ENCODE data around the gene FGG. TPM values are rescaled to one million over a fixed set of nuclear protein-coding genes. Genes with fewer than 3 reads are reported as not detected.

The FGG gene
- total and polyA plus RNA-seq, 2 of the 8 experiments (the other 6 are each of a cell fraction or from before 2014, with no cell fraction given), result not detected

- Histone ChIP-seq H4K8ac (ENCODE audit: extremely low read depth, insufficient read depth, low read length) (no peak overlapping the region), H2BK12ac (ENCODE audit: low read depth, low read length) (no peak overlapping the region), H2AK5ac (ENCODE audit: low read depth, low read length) (no peak overlapping the region), H4K20me1 (replicated peaks in 1 of 2; ENCODE audit: control insufficient read depth in 1 of 2, insufficient read depth in 2 of 2, low read length in 2 of 2) (no peaks in the 10 kb centered on the region), H2BK120ac (replicated peaks; ENCODE audit: low read depth, low read length) (no peak overlapping the region), H3K79me1 (ENCODE audit: low read depth, low read length) (no peaks in the 10 kb centered on the region), H3K27ac (ENCODE audit: low read depth, low read length) (no peak overlapping the region), H3K27me3 (replicated peaks in 1 of 4; ENCODE audit: control insufficient read depth in 3 of 4, extremely low read depth in 1 of 4, insufficient read depth in 3 of 4, low read length in 3 of 4) (no peaks in the 10 kb centered on the region), H3K14ac (ENCODE audit: insufficient read length) (no peak overlapping the region), H4K5ac (ENCODE audit: insufficient read length, low read depth, low read length) (no peak overlapping the region), H2BK15ac (ENCODE audit: low read length) (no peak overlapping the region), H3K79me2 (ENCODE audit: control insufficient read depth in 1 of 2, insufficient read depth in 2 of 2, low read length in 2 of 2) (no peaks in the 10 kb centered on the region), H2AFZ (ENCODE audit: low read length) (no peak overlapping the region), H2BK5ac (ENCODE audit: low read depth, low read length) (no peak overlapping the region), H3K23ac (ENCODE audit: insufficient read length) (no peak overlapping the region), H3K4me3 (ENCODE audit: extremely low read depth in 1 of 4, insufficient read depth in 2 of 4, low read depth in 3 of 4, low read length in 4 of 4) (no peak overlapping the region), H3K4me2 (ENCODE audit: insufficient read depth in 1 of 2, low read depth in 2 of 2, low read length in 2 of 2) (no peak overlapping the region), H3K36me3 (ENCODE audit: control insufficient read depth in 2 of 4, insufficient read depth in 4 of 4, low read length in 3 of 4) (no peaks in the 10 kb centered on the region), H3K9ac (replicated peaks in 1 of 4; ENCODE audit: extremely low read depth in 1 of 4, low read depth in 3 of 4, low read length in 3 of 4) (no peak overlapping the region), H4K91ac (replicated peaks; ENCODE audit: insufficient read length, low read length) (no peak overlapping the region), H3K23me2 (ENCODE audit: low read depth, low read length) (no peaks in the 10 kb centered on the region), H3K56ac (replicated peaks; ENCODE audit: insufficient read length, low read depth, low read length) (no peak overlapping the region), H2BK20ac (ENCODE audit: low read length) (no peak overlapping the region), H3K18ac (ENCODE audit: extremely low read depth, low read length) (no peak overlapping the region), H3K4me1 (replicated peaks in 1 of 4; ENCODE audit: control insufficient read depth in 3 of 4, insufficient read depth in 4 of 4, low read length in 3 of 4) (no peaks in the 10 kb centered on the region), H3K9me3 (ENCODE audit: insufficient read depth in 2 of 2, low read depth in 1 of 2, low read length in 1 of 2) (no peaks in the 10 kb centered on the region), H3K4ac (replicated peaks; ENCODE audit: insufficient read length, low read depth, low read length) (no peak overlapping the region)
- ChIA-PET CTCF (ENCODE audit: partially characterized antibody) (interaction anchor here (0.7 to 7.7 kb wide), 12 partner anchors 11 to 714 kb away, joined by 3 to 89 read pairs (median 6); partner anchors contain the start of gene RBM46), POLR2A (ENCODE audit: partially characterized antibody) (interaction anchor here (1.1 kb wide), 1 partner anchor 103 kb away, joined by 6 read pairs; the partner anchor contains the start of gene LRAT)
- FAIRE-seq (no peak), DNase-seq (ENCODE audit: low read depth in 1 of 2, low spot score in 2 of 2) (no peak)
- WGBS, 2 experiments (ENCODE audit: extremely low coverage in 1 of 2, insufficient coverage in 1 of 2, insufficient read length in 1 of 2, insufficient replicate concordance in 2 of 2, low coverage in 1 of 2, low lambda C conversion rate in 2 of 2, missing lambda C conversion rate in 1 of 2), result 92% methylated on average over 4 of the region's 4 CpGs; no CpG with 5 or more reads in 1 of the 2 experiments
- TF ChIP-seq RXRA (IDR thresholded peaks at IDR 0.05; ENCODE audit: insufficient read depth, low read depth, low read length) (no peak), SAP30 (IDR thresholded peaks at IDR 0.05; ENCODE audit: insufficient read depth, insufficient replicate concordance, low read length) (no peak), RNF2 (IDR thresholded peaks at IDR 0.05; ENCODE audit: borderline replicate concordance, low read depth, low read length, missing control alignments, poor library complexity, severe bottlenecking) (no peak), SIN3A (conservative IDR thresholded peaks at IDR 0.05 in 1 of 2, IDR thresholded peaks at IDR 0.05 in 1 of 2; ENCODE audit: low read depth in 1 of 2, low read length in 2 of 2) (no peak), CTBP2 (IDR thresholded peaks at IDR 0.05; ENCODE audit: borderline replicate concordance, insufficient read depth, insufficient read length, low read length) (no peak), GTF2F1 (IDR thresholded peaks at IDR 0.05; ENCODE audit: borderline replicate concordance, low read depth, low read length) (no peak), NANOG (IDR thresholded peaks at IDR 0.05; ENCODE audit: insufficient read depth, low read depth, low read length, poor library complexity, severe bottlenecking) (no peak), SIX5 (IDR thresholded peaks at IDR 0.05; ENCODE audit: low read depth, low read length) (no peak), POLR2A (IDR thresholded peaks at IDR 0.05; ENCODE audit: control extremely low read depth in 1 of 2, low read depth in 2 of 2, low read length in 2 of 2) (no peak), NRF1 (IDR thresholded peaks at IDR 0.05; ENCODE audit: low read depth, low read length) (no peak), TBP (IDR thresholded peaks at IDR 0.05; ENCODE audit: low read depth, low read length) (no peak)
- TF ChIP-seq, protein P1, sequence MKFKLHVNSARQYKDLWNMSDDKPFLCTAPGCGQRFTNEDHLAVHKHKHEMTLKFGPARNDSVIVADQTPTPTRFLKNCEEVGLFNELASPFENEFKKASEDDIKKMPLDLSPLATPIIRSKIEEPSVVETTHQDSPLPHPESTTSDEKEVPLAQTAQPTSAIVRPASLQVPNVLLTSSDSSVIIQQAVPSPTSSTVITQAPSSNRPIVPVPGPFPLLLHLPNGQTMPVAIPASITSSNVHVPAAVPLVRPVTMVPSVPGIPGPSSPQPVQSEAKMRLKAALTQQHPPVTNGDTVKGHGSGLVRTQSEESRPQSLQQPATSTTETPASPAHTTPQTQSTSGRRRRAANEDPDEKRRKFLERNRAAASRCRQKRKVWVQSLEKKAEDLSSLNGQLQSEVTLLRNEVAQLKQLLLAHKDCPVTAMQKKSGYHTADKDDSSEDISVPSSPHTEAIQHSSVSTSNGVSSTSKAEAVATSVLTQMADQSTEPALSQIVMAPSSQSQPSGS (IDR thresholded peaks at IDR 0.05; ENCODE audit: low read length), result no peak
Measured at GRCh38 chr4:154640999-154641398, 28.5 kb upstream of the FGG start.

Measured in H1 (cell line).